ENCODE results near the gene PIGR. TPM values are rescaled to one million over a fixed set of nuclear protein-coding genes. Genes with fewer than 3 reads are reported as not detected.

Gene PIGR
- total and polyA plus RNA-seq, 9 of the 15 experiments (the other 6 are each of a cell fraction or from before 2014, with no cell fraction given) = 0.01 to 1.5 (median 0.03) TPM; not detected in 4

- TF ChIP-seq FOSL1 (tag; conservative IDR thresholded peaks at IDR 0.05) = no peak
- no peak for TF ChIP-seq HNRNPLL (IDR thresholded peaks at IDR 0.05; ENCODE audit: low read depth, low read length, poor library complexity, severe bottlenecking)
- no peak for TF ChIP-seq ZNF764 (CRISPR knock-in tag; IDR thresholded peaks at IDR 0.05; ENCODE audit: low read depth)
- TF ChIP-seq BRF2 (IDR thresholded peaks at IDR 0.05; ENCODE audit: borderline replicate concordance, insufficient read depth, insufficient read length) = no peak
- no peak for TF ChIP-seq C11orf30 (IDR thresholded peaks at IDR 0.05; ENCODE audit: low read depth)
- TF ChIP-seq MYBL2 (IDR thresholded peaks at IDR 0.05; ENCODE audit: low read depth) = no peak; the same call in 1 of the 2 replicates
- TF ChIP-seq MYBL2 (CRISPR knock-in tag; IDR thresholded peaks at IDR 0.05; ENCODE audit: borderline replicate concordance) = no peak
- TF ChIP-seq RNF2 (IDR thresholded peaks at IDR 0.05) = no peak
- no peak for TF ChIP-seq BCOR (IDR thresholded peaks at IDR 0.05)
- TF ChIP-seq FOXO4 (CRISPR knock-in tag; IDR thresholded peaks at IDR 0.05) = no peak
- no peak for TF ChIP-seq DNMT1 (IDR thresholded peaks at IDR 0.05)
- TF ChIP-seq PRPF4 (IDR thresholded peaks at IDR 0.05; ENCODE audit: insufficient read depth, low read depth, low read length, poor library complexity, severe bottlenecking) = no peak
- TF ChIP-seq PKNOX1 (IDR thresholded peaks at IDR 0.05) = no peak
- TF ChIP-seq NCOR1 (IDR thresholded peaks at IDR 0.05) = no peak
- TF ChIP-seq, protein P1, sequence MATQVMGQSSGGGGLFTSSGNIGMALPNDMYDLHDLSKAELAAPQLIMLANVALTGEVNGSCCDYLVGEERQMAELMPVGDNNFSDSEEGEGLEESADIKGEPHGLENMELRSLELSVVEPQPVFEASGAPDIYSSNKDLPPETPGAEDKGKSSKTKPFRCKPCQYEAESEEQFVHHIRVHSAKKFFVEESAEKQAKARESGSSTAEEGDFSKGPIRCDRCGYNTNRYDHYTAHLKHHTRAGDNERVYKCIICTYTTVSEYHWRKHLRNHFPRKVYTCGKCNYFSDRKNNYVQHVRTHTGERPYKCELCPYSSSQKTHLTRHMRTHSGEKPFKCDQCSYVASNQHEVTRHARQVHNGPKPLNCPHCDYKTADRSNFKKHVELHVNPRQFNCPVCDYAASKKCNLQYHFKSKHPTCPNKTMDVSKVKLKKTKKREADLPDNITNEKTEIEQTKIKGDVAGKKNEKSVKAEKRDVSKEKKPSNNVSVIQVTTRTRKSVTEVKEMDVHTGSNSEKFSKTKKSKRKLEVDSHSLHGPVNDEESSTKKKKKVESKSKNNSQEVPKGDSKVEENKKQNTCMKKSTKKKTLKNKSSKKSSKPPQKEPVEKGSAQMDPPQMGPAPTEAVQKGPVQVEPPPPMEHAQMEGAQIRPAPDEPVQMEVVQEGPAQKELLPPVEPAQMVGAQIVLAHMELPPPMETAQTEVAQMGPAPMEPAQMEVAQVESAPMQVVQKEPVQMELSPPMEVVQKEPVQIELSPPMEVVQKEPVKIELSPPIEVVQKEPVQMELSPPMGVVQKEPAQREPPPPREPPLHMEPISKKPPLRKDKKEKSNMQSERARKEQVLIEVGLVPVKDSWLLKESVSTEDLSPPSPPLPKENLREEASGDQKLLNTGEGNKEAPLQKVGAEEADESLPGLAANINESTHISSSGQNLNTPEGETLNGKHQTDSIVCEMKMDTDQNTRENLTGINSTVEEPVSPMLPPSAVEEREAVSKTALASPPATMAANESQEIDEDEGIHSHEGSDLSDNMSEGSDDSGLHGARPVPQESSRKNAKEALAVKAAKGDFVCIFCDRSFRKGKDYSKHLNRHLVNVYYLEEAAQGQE (IDR thresholded peaks at IDR 0.05; ENCODE audit: borderline replicate concordance) = no peak
- TF ChIP-seq, protein P1 (CRISPR knock-in tag; IDR thresholded peaks at IDR 0.05; ENCODE audit: low read depth) = no peak
Measured at GRCh38 chr1:206923009-206923960, 23.0 kb downstream of the PIGR start (continued).
